Glutamatergic neuron (in vitro differentiated cells): Measurements from ENCODE around the gene JPH2. TPM values are rescaled to one million over a fixed set of nuclear protein-coding genes. Genes with fewer than 3 reads are reported as not detected.

Experiments
- DNase-seq: peaks from one replicate; pipeline ENCODE4 v3.0.0; 2022
- H3K27ac Mint-ChIP-seq: one replicate; pipeline ENCODE4 v1.8.0; 2020; ENCODE audit warnings: mild to moderate bottlenecking, mixed read lengths, inconsistent platforms; ENCODE audit not compliant: unreplicated experiment
- H3K27me3 Mint-ChIP-seq: one replicate; pipeline ENCODE4 v1.8.0; 2020; ENCODE audit warnings: mild to moderate bottlenecking, moderate library complexity, mixed read lengths, inconsistent platforms; ENCODE audit not compliant: unreplicated experiment
- H3K36me3 Mint-ChIP-seq: one replicate; pipeline ENCODE4 v1.8.0; 2020; ENCODE audit warnings: mild to moderate bottlenecking, mixed read lengths, inconsistent platforms; ENCODE audit not compliant: unreplicated experiment
- H3K4me1 Mint-ChIP-seq: one replicate; pipeline ENCODE4 v1.8.0; 2020; ENCODE audit warnings: mild to moderate bottlenecking, low read depth, mixed read lengths, inconsistent platforms; ENCODE audit not compliant: unreplicated experiment
- H3K4me3 Mint-ChIP-seq: one replicate; pipeline ENCODE4 v1.8.0; 2020; ENCODE audit warnings: mild to moderate bottlenecking, mixed read lengths, inconsistent platforms; ENCODE audit not compliant: unreplicated experiment
- H3K9me3 Mint-ChIP-seq: one replicate; pipeline ENCODE4 v1.8.0; 2020; ENCODE audit warnings: mild to moderate bottlenecking, moderate library complexity, mixed read lengths, inconsistent platforms; ENCODE audit not compliant: unreplicated experiment
- CTCF ChIP-seq: fragments of 200-600 bp; sonication (generic); IDR thresholded peaks from one replicate; pipeline ENCODE4 v1.5.0; 2021; ENCODE audit not compliant: partially characterized antibody, unreplicated experiment
- total RNA-seq: library from RNA; stranded (reverse); fragmentation: NEBNext Ultra II Directional; extraction: Animal tissue kit (Norgen Biotek cat#: 25700); gene quantifications from one replicate; pipeline ENCODE4 v1.2.1, GENCODE V29; 2021; ENCODE audit not compliant: unreplicated experiment

JPH2 gene
- total RNA-seq, 1 donor from 2014 or later, result 0.07 TPM

GRCh38 chr20:44104798-44105517 lies 82.0 kb downstream of the JPH2 start:
- Mint-ChIP-seq H3K36me3 (peaks cover 9% of the 10 kb centered on the region), H3K9me3 (no peaks in the 10 kb centered on the region), H3K27me3 (no peaks in the 10 kb centered on the region), H3K4me1 (no peaks in the 10 kb centered on the region), H3K27ac (no peak overlapping the region), H3K4me3 (no peak overlapping the region)
- DNase-seq, result no peak
- no peak for TF ChIP-seq CTCF

DNA sequence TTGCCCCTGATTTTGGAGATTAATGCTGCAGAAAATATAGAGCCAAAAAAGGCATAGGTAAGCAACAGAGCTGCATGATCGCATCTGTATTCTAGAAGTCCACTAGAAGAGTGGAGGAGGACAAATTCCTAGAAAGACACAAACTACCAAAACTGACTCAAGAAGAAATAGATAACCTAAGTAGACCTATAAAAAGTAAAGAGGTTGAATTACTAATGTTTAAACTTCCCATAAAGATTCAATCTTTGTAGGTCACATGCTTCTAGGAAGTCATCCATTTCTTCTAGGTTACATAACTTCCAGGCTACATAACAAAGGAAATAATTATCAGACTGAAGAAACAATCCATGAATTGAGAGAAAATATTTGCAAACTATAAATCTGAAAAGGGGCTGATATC lies 84.4 kb downstream of the JPH2 start:
- no peak for TF ChIP-seq CTCF
- peaks cover 3% of the 10 kb centered on the region for H3K36me3 Mint-ChIP-seq
- no peak overlapping the region for H3K4me3 Mint-ChIP-seq
- H3K9me3 Mint-ChIP-seq, result no peaks in the 10 kb centered on the region
- DNase-seq, result no peak
- no peak overlapping the region for H3K27ac Mint-ChIP-seq
- no peaks in the 10 kb centered on the region for H3K27me3 Mint-ChIP-seq
- no peaks in the 10 kb centered on the region for H3K4me1 Mint-ChIP-seq

- no peaks in the 10 kb centered on the region for H3K36me3 Mint-ChIP-seq
- TF ChIP-seq CTCF, result no peak
- no peak overlapping the region for H3K27ac Mint-ChIP-seq
- H3K4me3 Mint-ChIP-seq, result no peak overlapping the region
- no peak for DNase-seq
- peaks cover 4% of the 10 kb centered on the region for H3K27me3 Mint-ChIP-seq
- no peaks in the 10 kb centered on the region for H3K9me3 Mint-ChIP-seq
- H3K4me1 Mint-ChIP-seq, result no peaks in the 10 kb centered on the region
These were observed 87.2 kb downstream of the JPH2 start for GRCh38 chr20:44099832-44100231.

- Mint-ChIP-seq H3K9me3 (no peaks in the 10 kb centered on the region), H3K27ac (no peak overlapping the region), H3K4me1 (no peaks in the 10 kb centered on the region), H3K36me3 (no peaks in the 10 kb centered on the region), H3K27me3 (peaks cover 4% of the 10 kb centered on the region), H3K4me3 (no peak overlapping the region)
- no peak for TF ChIP-seq CTCF
- no peak for DNase-seq
These were observed 88.3 kb downstream of the JPH2 start for GRCh38 chr20:44098657-44099056.

GRCh38 chr20:44098256-44098630 lies 88.7 kb downstream of the JPH2 start:
- H3K4me1 Mint-ChIP-seq, result no peaks in the 10 kb centered on the region
- peaks cover 4% of the 10 kb centered on the region for H3K27me3 Mint-ChIP-seq
- TF ChIP-seq CTCF, result no peak
- no peaks in the 10 kb centered on the region for H3K36me3 Mint-ChIP-seq
- H3K4me3 Mint-ChIP-seq, result no peak overlapping the region
- no peaks in the 10 kb centered on the region for H3K9me3 Mint-ChIP-seq
- H3K27ac Mint-ChIP-seq, result no peak overlapping the region
- DNase-seq, result no peak
